Pons (tissue), 1 donor: ENCODE data around the gene NBPF6.
"Not testable (repeated sequence)": the region's sequence is repeated elsewhere in the genome, so short reads cannot be mapped to it uniquely, and the experiment has no call there.

ENCODE experiments used
- DNase-seq: peaks from one replicate; pipeline ENCODE4 v3.0.0-alpha.2; 2016; ENCODE audit warnings: low spot score

Gene NBPF6, protein sequence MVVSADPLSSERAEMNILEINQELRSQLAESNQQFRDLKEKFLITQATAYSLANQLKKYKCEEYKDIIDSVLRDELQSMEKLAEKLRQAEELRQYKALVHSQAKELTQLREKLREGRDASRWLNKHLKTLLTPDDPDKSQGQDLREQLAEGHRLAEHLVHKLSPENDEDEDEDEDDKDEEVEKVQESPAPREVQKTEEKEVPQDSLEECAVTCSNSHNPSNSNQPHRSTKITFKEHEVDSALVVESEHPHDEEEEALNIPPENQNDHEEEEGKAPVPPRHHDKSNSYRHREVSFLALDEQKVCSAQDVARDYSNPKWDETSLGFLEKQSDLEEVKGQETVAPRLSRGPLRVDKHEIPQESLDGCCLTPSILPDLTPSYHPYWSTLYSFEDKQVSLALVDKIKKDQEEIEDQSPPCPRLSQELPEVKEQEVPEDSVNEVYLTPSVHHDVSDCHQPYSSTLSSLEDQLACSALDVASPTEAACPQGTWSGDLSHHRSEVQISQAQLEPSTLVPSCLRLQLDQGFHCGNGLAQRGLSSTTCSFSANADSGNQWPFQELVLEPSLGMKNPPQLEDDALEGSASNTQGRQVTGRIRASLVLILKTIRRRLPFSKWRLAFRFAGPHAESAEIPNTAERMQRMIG

GRCh38 chr1:108450043-108450442 lies at the start of gene NBPF6:
TSS of gene NBPF6 (plus strand) at chr1:108450343. CDS start at chr1:108450602, 259 bp downstream.
- DNase-seq: not testable (repeated sequence)

GRCh38 chr1:108411098-108411833 lies 38.9 kb upstream of the NBPF6 start:
- not testable (repeated sequence) for DNase-seq

GRCh38 chr1:108420129-108420528 lies 30.0 kb upstream of the NBPF6 start:
- not testable (repeated sequence) for DNase-seq

GRCh38 chr1:108421061-108421916 lies 28.9 kb upstream of the NBPF6 start:
- DNase-seq: not testable (repeated sequence)

- not testable (repeated sequence) for DNase-seq
Measured at GRCh38 chr1:108426877-108427276, 23.3 kb upstream of the NBPF6 start.

GRCh38 chr1:108432002-108432401 lies 18.1 kb upstream of the NBPF6 start:
- DNase-seq: not testable (repeated sequence)

GRCh38 chr1:108433404-108433803 lies 16.7 kb upstream of the NBPF6 start:
- DNase-seq: not testable (repeated sequence)

- DNase-seq: not testable (repeated sequence)
Measured at GRCh38 chr1:108438536-108438935, 11.6 kb upstream of the NBPF6 start.

- DNase-seq: not testable (repeated sequence)
Measured at GRCh38 chr1:108454521-108454920, 4.4 kb downstream of the NBPF6 start.

- not testable (repeated sequence) for DNase-seq
Measured at GRCh38 chr1:108458661-108459060, 8.5 kb downstream of the NBPF6 start.

- not testable (repeated sequence) for DNase-seq
Measured at GRCh38 chr1:108461758-108462157, 11.6 kb downstream of the NBPF6 start.

GRCh38 chr1:108463962-108464361 lies 13.8 kb downstream of the NBPF6 start:
- not testable (repeated sequence) for DNase-seq

- DNase-seq: not testable (repeated sequence)
Measured at GRCh38 chr1:108466166-108466565, 16.0 kb downstream of the NBPF6 start.

DNA sequence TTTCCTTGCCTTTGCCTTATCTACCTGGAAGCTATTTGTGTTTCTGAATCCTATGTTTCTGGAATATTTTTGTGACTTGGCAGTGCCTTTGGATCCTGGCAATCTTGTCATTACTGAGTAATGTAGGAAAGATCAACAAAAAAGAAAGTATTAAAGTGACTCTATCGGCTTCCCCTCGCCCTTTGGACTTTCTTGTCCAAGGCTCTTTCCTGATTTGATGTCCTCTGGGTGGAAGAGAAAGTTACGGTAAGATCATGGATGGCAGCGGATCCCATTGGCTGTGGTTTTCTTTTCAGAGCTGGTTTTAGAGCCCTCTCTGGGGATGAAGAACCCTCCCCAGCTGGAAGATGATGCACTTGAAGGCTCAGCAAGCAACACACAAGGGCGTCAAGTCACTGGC lies 17.0 kb downstream of the NBPF6 start:
- not testable (repeated sequence) for DNase-seq

DNA sequence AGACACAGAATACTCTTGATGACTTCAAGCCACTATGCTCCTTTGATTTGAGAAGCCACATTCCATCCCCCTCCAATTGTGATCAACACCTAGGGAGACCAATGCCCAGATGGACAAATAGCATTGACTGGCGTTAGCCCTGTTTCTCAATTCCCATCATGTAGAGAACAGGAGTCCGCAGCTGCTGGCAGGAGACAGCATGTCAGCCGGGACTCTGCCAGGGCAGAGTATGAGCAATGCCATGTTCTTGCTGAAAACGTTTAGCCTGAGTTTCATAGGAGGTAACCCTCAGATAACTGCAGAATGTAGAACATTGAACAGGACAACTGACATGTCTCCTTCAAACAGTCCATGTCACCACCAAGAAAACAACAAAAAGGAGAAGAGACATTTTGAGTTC lies 20.6 kb downstream of the NBPF6 start:
- DNase-seq: not testable (repeated sequence)

GRCh38 chr1:108474516-108474915 lies 24.4 kb downstream of the NBPF6 start:
- not testable (repeated sequence) for DNase-seq

DNA sequence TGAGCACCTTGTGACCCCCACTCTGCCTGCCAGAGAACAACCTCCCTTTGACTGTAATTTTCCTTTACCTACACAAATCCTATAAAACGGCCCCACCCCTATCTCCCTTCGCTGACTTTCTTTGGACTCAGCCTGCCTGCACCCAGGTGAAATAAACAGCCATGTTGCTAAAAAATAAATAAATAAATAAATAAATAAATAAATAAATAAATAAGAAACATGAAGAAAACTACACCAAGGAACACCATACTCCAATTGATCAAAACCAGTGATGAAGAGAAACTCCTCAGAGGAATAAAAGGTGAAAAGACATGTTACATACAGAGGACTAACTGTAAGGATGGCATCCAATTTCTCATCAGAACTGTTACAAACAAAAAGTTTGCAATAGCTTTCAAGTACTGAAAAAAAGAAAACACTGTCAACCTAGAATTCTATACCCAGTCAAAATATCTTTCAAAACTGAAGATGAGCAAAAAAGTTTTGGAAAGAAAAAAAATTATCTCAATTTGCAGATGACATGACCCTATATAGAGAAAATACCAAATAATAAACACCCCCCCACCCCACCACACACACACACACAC lies 28.4 kb downstream of the NBPF6 start:
- no peak for DNase-seq

- DNase-seq: no peak
Measured at GRCh38 chr1:108482708-108483107, 32.6 kb downstream of the NBPF6 start.

- not testable (repeated sequence) for DNase-seq
Measured at GRCh38 chr1:108485990-108486389, 35.8 kb downstream of the NBPF6 start.

- not testable (repeated sequence) for DNase-seq
Measured at GRCh38 chr1:108486707-108487106, 36.6 kb downstream of the NBPF6 start.

DNA sequence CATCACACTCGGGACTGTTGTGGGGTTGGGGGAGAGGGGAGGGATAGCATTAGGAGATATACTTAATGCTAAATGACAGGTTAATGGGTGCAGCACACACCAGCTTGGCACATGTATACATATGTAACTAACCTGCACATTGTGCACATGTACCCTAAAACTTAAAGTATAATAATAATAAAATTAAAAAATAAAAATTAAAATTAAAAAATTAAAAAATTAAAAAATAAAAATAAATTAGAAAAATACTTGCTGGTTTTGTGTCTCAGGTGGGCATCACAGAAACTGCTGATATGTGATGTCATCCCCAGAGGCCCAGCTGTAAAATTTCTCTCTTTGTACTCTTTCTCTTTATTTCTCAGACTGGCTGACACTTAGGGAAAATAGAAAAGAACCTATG lies 44.9 kb downstream of the NBPF6 start:
- DNase-seq: not testable (repeated sequence)
